ENCODE data around the gene PWWP2B.

GRCh38 chr10:132436861-132437410 lies 39.9 kb downstream of the PWWP2B start:
- TF ChIP-seq POLR2AphosphoS5 (IDR thresholded peaks at IDR 0.05; ENCODE audit: low read depth, low read length) (no peak), CTCF (IDR thresholded peaks at IDR 0.05) (no peak), SIN3A (IDR thresholded peaks at IDR 0.05; ENCODE audit: borderline replicate concordance, insufficient read depth, low read depth, low read length) (no peak), TCF7L2 (IDR thresholded peaks at IDR 0.05; ENCODE audit: low read depth, low read length) (no peak)
- TF ChIP-seq, protein P1, sequence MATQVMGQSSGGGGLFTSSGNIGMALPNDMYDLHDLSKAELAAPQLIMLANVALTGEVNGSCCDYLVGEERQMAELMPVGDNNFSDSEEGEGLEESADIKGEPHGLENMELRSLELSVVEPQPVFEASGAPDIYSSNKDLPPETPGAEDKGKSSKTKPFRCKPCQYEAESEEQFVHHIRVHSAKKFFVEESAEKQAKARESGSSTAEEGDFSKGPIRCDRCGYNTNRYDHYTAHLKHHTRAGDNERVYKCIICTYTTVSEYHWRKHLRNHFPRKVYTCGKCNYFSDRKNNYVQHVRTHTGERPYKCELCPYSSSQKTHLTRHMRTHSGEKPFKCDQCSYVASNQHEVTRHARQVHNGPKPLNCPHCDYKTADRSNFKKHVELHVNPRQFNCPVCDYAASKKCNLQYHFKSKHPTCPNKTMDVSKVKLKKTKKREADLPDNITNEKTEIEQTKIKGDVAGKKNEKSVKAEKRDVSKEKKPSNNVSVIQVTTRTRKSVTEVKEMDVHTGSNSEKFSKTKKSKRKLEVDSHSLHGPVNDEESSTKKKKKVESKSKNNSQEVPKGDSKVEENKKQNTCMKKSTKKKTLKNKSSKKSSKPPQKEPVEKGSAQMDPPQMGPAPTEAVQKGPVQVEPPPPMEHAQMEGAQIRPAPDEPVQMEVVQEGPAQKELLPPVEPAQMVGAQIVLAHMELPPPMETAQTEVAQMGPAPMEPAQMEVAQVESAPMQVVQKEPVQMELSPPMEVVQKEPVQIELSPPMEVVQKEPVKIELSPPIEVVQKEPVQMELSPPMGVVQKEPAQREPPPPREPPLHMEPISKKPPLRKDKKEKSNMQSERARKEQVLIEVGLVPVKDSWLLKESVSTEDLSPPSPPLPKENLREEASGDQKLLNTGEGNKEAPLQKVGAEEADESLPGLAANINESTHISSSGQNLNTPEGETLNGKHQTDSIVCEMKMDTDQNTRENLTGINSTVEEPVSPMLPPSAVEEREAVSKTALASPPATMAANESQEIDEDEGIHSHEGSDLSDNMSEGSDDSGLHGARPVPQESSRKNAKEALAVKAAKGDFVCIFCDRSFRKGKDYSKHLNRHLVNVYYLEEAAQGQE (IDR thresholded peaks at IDR 0.05; ENCODE audit: insufficient read depth in 1 of 2, low read depth in 2 of 2, low read length in 1 of 2) = no peak

All from Panc1 (cell line).